HG02571 (cell line): Measurements from ENCODE around the gene SHISA9.

ENCODE experiments used
- ATAC-seq: cut with Tn5 transposase; IDR thresholded peaks from one replicate; pipeline ENCODE4 v1.9.1; 2021; ENCODE audit warnings: mild to moderate bottlenecking, moderate library complexity; ENCODE audit not compliant: unreplicated experiment

The SHISA9 gene

GRCh38 chr16:13012601-13013000 is 111.2 kb downstream of the SHISA9 start:
- ATAC-seq = no peak

DNA sequence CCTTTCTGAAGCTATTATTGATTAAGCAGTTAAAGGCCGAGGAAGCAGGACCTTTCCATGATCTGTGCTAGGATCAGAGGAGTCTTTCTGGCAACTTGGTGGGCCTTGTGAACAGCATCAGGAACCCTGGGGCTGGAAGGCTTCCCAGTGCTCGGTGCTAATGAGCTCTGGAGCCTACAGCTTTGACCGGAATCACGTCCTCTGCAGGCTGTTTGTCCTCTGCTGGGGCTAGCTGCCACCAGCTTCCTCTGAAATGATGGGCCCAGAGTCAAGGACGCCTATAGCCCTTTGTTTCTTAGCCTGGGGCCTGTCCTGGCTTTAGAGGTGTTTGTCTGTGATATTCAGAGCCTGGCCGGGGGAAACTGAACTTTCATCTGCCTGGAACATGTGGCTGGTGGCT is 111.6 kb downstream of the SHISA9 start:
- no peak for ATAC-seq

- no peak for ATAC-seq
These were observed 113.1 kb downstream of the SHISA9 start for GRCh38 chr16:13014476-13014875.

GRCh38 chr16:13018026-13018425 is 116.6 kb downstream of the SHISA9 start:
- no peak for ATAC-seq

DNA sequence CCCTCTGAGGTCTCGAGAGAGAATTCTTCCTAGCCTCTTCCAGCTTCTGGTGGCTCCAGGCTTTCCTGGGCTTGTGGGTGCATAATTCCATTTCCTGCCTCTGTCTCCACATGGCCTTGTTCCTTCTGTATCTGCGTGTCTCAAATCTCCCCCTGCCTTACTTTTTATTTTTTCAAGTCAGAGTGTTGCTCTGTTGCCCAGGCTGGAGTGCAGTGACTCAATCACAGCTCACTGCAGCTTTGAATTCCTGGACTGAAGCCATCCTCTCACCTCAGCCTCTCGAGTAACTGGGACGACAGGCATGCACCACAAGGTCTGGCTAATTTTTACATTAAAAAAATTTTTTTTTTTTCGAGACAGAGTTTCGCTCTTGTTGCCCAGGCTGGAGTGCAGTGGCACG is 120.6 kb downstream of the SHISA9 start:
- ATAC-seq = no peak

DNA sequence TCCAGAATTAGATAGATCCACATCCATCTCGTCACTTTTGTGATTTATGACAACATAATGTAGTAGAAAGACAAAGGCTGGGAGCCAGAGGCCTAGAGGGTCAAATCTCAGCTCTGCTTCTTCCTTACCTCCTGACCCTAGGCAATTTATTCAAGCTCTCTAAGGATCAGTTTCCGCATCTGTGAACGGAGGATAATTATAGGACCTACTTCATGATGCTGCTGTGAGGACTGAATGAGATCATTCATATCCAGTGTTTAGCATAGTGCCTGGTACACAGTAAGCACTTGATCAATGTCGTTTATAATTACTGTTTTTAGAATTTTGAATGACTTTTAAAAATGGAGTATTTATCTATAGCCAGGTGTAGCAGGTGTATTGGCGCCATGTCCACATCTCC is 128.4 kb downstream of the SHISA9 start:
- ATAC-seq = no peak

DNA sequence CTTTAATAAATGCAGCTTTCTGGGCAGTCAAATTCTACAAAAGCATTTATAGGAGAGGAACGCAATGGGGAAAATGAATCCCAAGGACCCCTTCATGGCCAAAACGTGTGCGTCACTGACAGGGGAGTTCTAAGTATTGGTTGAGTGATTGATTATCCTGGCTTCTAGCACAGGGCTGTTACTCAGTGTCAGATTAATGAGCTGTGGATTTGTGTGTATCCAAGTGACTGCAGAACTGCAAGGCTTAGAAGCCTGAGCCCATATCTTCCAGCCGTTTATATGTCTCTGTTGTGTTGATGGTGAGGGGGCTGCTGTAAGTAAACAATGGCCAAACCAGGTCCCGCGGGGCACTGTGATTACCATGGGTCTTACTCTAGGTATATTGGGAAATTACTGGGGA is 129.4 kb downstream of the SHISA9 start:
- ATAC-seq = no peak

- no peak for ATAC-seq
These were observed 131.5 kb downstream of the SHISA9 start for GRCh38 chr16:13032911-13033310.

GRCh38 chr16:13036600-13036999 is 135.2 kb downstream of the SHISA9 start:
- ATAC-seq = no peak

DNA sequence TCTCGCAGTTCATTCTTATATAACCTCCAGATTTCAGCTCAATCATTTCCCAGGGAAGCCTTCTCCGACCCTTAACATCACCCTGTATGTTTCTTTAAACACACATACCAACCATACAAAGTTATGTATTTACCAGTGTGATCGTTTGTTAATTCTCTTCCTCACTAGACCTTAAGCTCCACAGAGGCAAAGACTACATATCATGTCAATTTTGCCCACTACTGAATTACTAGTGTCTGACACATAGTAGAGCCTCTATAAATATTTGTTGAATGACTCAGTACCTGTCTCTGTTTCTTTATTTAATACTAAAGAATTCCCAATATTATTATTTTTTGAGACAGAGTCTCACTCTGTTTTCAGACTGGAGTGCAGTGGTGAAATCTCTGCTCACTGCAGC is 137.2 kb downstream of the SHISA9 start:
- no peak for ATAC-seq

GRCh38 chr16:13039526-13039925 is 138.1 kb downstream of the SHISA9 start:
- no peak for ATAC-seq

DNA sequence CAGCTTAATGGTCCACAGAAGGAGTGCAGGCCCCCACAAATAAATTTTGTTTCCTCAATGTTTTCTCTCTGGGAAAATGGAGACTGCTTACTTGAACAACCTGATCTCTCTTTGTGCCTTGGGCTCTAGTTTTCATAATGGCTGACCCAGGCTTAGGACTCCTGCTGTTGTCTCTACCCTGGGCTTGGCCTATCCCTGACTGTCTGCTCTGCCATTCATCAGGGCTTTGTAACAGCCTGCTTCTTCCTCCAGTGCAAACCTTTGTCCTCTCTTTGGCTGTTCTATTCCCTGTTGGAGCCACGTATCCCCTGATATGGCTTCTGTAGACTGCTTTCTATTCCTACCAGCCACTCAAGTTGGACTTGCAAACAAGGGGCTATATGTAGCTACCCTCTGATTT is 139.8 kb downstream of the SHISA9 start:
- no peak for ATAC-seq

- no peak for ATAC-seq
These were observed 140.4 kb downstream of the SHISA9 start for GRCh38 chr16:13041646-13042290.

DNA sequence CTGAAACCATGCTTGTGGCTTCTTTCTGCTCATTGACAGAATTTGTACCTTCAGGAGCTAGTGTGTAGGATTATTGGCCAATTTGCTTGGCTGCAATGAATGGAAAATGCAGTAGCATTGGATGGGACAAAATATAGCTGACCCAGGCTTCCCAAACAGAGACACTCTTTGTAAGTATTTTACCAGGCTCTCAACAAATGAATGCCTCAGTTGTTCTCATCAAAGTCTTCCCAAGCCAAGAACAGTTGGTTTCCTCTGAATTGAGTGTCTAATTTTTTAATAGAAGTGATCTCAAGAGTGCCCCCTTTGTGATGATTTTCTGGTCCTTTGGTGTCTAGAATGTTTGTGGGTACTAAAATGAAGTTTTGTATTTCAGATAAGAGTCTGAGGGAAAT is 140.9 kb downstream of the SHISA9 start:
- no peak for ATAC-seq

DNA sequence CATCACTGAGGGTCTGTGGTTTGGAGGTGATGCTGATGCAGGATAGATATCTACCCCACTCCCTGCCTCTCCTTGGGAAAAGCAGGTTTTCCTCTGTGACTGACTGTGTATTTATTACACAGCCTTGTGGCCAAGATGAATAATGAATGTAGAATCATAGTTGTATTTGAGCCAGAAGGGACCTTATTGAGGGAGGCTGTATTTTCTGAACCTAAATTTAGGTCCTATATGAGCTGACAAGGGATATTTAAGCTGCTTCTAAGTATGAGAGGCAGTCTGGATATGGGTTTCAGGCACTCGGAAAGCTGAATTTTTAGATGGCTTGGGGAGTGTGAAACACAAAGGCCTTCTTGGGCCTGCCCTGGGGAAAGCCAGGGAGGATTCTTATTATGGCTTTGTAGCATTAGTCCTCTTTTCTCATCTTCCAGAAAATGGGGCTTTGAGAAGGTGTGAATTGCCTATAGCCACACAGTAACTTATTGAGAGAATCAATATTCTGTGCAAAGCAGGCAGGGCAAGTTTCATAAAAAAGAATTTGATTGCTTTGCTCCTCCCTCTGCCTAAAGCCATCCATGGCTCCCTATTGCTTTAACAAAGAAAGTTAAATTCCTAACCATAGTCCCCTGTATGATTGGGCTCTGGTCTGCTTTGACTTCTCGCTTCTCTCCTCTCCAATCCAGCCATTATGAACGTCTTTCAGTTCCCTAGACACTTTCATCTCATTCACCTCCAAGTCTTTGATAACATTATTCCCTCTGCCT is 144.8 kb downstream of the SHISA9 start:
- ATAC-seq = no peak

DNA sequence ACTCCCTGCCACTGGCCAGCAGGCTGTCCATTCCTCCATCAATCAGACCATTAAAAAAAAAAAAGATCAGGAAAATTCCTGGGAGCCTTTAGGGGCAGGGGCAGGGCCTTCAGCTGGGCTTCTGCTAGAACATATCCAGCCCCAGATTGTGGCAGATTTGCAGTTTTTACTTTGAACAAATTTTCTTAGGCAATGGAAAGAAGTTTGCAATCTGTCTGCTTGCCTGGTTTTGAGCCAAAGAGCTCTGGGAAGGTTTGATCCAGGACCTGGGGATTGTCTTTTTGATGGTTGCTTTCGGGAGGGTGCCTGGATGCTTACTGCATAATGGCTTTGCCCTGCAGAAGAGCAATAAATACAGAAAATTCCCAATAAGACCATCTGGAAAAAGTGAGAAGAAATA is 145.9 kb downstream of the SHISA9 start:
- no peak for ATAC-seq

DNA sequence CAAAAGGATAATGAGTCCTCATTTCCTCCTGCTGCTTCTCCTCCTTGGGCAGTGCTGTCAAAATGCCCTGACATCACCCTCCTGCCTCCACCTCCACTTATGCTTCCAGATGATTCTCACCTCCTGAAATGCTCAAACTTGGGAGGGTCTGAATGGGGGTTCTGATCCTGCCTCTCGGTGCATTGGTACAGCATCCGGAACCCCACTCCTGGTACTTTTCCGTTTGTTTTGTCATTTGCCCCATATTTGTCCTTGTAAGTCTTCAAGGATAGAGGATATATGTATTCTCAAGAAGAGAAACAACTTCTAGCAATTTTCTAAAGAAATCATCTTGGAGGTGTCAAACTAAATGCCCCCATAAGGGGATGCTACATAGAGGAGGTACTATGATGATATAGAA is 148.3 kb downstream of the SHISA9 start:
- ATAC-seq = no peak

- ATAC-seq = no peak
These were observed 151.0 kb downstream of the SHISA9 start for GRCh38 chr16:13052431-13052830.

DNA sequence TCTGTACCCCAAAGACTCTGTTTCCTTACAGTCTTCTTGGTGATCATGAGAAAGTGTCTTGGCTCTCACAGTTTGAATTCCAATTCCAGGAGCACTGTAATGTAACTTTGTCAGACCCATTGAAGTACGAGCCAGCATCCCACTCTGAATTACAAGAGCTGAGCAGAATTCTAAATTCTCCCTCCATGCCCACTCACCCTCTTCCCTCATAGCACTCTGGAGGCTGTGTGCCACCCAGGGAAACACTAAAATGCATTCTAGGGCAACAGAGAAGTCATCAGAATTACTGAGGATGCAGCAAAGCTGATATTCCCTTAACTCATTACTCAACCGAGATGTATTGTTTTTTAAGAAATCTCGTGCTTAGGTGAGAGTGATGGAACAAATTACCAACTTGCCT is 154.1 kb downstream of the SHISA9 start:
- no peak for ATAC-seq

DNA sequence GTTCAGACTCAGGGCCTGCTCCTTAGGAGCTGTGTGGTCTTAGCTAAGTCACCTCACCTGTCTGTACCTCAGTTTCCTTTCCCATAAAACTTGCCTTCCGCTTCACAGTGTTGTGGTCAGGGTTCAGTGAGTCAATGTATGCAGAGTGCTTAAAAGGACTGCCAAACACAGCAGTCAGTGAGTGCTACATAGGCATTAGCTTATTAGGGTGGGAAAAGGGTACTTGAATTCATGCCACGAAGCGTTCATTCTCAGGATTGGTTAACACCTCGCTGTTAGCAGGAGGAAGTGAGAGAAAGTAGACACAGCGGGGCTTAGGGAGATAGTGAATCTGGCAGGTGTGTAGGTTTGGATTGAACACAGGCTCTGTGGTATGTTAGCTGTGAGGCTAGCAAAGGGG is 155.2 kb downstream of the SHISA9 start:
- no peak for ATAC-seq

DNA sequence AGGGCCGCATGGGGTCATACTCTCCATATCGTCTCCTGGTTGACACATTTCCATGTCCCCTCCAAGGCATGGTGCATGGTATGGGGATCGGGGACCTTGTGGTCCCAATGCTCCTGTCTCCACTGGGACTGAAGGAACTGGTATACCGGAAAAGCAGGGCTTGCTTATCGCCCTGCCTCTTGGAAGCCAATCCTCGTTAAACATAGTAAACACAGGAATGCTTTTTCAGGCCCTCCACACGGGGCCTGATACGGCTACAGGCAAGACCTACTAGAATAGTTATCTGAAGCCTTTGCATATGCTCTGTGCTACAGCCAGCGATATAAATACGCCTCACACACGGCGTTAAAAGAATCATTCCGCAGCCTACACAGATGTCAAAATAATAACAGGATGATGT is 159.5 kb downstream of the SHISA9 start:
- no peak for ATAC-seq

DNA sequence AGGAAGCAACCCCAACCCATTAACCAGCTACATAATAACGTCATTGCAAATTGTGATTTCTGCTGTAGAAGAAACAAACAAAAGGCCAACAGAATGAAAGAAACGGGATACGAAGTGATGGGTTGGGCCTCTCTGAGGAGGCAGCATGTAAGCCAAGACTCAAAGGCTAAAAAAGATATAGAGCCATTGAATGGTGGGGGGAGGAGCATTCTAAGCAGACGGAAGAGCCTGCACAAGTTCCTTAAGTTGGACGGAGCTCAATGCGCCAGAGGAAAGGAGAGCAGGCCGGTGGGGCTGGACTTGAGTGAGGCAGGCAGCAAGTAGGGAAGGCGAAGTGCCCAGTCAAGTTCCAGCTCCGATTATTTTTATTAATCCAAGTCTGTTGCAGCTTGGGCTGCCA is 160.3 kb downstream of the SHISA9 start:
- no peak for ATAC-seq

GRCh38 chr16:13062219-13062618 is 160.8 kb downstream of the SHISA9 start:
- no peak for ATAC-seq
